ENCODE data around the gene DNAH10.

DNAH10 gene

DNA sequence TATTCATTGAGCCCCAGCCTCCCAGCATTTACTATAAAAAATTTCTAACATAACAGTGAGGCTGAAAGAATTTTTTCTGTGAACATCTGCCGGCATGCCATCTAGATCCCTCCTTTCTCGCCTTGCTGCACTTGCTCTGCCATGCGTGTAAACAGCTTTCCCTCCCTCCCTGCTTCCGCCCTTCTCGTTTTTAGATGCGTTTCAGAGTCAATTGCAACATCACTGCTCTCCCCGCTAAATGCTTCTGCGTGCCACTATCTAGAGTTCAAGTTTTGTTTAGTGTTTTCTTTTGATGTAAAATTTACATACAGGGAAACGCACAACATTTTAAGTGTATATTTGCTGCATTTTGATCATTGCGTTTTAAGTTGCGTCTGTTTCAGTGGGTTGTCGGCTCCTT, 126.9 kb downstream of the DNAH10 start:
- no peak for DNase-seq (ENCODE audit: low read depth)

DNA sequence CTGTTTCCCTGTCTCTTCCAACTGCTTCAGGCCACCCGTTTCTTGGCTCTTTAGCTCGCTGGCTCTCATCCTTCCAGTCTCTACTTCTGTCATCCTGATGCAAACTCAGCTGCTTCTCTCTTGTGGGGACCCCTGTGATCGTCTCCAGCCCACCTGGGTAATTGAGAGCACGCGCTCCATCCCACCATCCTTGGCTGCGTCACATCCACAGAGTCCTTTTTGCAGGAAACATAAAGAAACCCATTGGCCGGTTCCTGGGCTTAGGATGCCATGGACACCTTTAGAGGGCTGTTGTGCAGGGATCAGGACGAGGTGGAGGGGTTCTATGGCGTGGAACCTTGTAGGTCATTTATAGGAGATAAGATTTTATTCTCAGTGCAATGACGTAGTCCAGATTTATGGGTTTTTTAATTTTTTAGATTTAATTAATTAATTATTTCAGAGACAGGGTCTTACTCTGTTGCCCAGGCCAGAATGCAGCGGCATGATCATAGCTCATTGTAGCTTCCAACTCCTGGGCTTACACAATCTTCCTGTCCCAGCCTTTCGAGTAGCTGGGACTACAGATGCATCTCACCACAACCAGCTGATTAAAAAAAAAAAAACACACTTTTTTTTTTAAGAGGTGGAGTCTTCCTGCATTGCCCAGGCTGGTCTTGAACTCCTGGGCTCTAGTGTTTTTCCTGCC, 127.9 kb downstream of the DNAH10 start:
- no peak for DNase-seq (ENCODE audit: low read depth)

DNA sequence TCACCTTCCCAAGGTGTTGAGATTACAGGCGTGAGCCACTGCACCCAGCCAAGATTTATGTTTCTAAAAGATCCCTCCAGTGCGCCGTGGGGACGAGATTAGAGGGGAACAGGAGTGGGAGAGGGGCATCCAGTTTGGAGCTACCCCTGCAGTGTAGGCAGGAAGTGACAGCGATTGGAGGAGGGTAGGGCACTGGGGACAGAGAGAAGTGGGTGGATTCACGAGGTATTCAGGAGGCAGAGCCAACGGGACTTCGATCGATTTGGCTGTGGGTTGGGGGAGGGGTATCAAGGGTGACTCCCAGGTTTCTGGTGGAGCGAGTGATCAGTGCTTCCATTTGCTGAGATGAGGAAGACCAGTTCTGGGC, 128.4 kb downstream of the DNAH10 start:
- no peak for DNase-seq (ENCODE audit: low read depth)

DNA sequence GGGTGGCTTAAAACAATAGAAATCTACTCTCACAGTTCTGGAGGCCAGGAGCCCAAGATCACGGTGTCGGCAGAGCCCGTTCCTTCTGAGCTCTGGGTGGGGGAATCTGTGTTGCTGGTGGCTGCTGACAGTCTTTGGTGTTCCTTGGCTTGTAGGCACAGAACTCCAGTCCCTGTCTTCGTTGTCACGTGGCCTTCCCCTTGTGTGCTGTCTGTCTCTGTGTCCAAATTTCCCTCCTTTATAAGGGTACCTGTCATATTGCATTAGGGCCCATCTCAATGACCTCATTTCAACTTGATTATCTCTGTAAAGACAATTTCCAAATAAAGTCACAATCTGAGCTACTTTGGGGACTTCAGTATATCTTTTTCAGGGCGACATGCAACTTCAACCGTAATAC, 128.9 kb downstream of the DNAH10 start:
- no peak for DNase-seq (ENCODE audit: low read depth)

DNA sequence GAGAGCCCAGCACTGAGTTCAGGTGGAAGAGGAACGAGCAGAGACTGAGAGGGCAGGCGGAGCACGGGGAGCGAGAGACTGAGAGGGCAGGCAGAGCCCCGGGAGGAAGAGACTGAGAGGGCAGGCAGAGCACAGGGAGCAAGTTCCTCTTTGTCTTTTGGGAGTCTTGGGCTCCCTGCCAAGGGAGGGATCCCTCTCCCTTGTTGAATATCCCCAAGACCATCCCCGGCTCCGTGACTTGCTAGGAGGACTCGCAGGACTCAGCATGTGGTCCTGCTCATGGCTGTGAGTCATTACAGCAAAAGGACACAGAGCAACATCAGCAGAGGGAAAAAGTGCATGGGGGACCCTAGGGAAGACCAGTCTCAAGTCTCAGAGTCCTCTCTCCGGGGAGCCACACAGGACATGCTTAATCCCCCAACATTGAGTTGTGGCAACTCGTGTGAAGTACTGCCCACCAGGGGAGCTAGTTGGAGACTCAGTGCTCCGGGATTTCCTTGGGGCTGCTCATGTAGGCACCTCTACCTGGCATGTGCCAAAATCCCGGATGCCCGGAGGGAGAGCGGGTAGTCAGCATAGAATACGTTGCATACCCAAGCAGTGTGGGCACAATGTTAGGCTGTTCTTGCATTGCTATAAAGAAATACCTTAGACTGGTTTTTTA, 129.5 kb downstream of the DNAH10 start:
- DNase-seq (ENCODE audit: low read depth) = no peak

DNA sequence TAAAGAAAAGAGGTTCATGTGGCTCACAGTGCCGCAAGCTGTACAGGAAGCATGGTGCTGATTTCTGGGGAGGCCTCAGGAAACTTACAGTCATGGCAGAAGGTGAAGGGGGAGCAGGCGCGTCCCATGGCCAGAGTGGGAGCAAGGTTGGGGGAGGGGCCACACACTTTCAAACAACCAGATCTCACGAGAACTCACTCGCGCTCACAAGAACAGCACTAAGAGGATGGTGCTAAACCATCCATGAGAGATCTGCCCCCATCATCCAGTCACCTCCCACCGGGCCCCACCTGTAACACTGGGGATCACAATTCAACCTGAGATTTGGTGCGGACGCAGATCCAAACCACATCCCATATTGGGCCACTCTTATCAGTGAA, 130.1 kb downstream of the DNAH10 start:
- DNase-seq (ENCODE audit: low read depth) = no peak

- DNase-seq (ENCODE audit: low read depth) = no peak
Observed at GRCh38 chr12:123892853-123893252, 130.8 kb downstream of the DNAH10 start.

DNA sequence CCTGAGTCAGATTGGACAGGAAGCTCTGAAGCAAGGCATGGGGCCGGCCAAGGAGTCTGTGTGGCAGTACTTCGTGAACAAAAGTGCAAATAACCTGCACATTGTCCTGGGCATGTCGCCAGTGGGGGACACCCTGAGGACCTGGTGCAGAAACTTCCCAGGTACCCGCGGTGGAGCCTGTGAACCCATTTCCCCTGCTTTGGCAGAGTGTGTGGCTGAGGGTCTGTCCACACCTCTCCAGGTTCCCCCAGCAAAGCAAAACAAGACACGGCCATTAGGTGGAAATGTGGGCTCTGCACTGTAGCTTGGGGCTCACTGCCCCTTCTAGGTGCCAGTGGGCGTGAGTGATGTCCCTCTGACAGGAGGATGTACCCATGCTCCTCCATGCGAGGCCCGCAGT, 131.2 kb downstream of the DNAH10 start:
- DNase-seq (ENCODE audit: low read depth) = no peak

GRCh38 chr12:123894823-123895345, 132.8 kb downstream of the DNAH10 start:
- no peak for DNase-seq (ENCODE audit: low read depth)

DNA sequence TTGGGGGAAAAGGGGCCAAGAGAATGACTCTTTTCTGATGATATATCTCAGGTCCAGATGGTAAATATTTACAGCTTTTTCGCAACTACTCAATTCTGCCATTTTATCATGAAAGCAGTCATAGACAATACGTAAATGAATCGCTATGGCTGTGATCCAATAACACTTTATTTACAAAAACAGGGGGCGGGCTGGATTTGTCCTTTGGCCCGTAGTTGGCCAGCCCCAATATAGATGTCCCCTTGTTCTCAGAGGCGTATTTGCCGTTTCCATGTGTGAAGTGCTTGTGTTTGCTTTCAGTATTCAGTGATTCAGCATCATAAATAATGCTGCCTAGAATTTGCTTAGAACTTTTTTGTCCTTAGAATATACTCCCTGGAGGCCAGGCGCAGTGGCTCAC, 133.3 kb downstream of the DNAH10 start:
- DNase-seq (ENCODE audit: low read depth) = no peak

GRCh38 chr12:123896767-123897166, 134.7 kb downstream of the DNAH10 start:
- no peak for DNase-seq (ENCODE audit: low read depth)

GRCh38 chr12:123897221-123897620, 135.1 kb downstream of the DNAH10 start:
- DNase-seq (ENCODE audit: low read depth) = no peak

- DNase-seq (ENCODE audit: low read depth) = no peak
Observed at GRCh38 chr12:123898673-123899072, 136.6 kb downstream of the DNAH10 start.

- no peak for DNase-seq (ENCODE audit: low read depth)
Observed at GRCh38 chr12:123899368-123899767, 137.3 kb downstream of the DNAH10 start.

DNA sequence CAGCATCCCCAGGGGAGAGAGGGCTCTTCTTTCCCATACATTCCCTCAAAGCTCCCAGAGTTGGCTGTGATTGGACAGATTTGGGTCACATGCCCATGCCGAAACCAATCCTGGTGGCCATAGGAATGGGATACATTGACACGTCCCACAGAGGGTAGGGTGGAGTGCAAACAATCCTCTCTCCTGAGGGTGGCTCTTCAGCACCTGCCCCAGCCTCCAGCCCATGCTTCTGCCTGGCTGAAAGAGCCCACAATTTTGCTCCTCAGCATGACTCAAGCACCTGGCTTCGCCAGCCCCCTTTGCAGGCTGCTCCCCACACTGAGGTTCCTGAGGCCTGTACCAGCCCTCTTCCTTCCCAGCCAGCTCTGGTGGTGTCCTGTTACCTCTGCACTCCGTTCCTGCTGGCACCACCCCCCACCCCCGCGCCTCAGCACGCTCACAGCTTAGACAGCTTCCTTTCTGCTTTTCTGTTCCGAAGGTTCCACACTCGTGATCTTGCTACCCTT, 138.8 kb downstream of the DNAH10 start:
- DNase-seq (ENCODE audit: low read depth) = no peak

DNA sequence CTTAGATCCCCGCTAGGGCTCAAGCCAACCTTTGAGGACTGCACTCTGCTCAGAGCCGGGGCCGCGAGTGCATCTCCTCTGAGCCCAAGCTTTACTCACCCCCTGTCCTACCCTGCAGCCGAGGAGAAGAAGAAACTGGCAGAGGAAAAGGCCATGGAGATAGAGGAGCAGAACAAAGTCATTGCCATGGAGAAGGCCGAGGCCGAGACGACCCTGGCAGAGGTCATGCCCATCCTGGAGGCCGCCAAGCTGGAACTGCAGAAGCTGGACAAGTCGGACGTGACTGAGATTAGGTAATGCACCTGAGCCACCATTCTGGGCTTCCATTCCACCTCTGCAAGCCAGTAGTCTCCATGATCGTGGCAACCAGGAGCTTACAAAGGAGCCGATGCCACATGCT, 140.7 kb downstream of the DNAH10 start:
- no peak for DNase-seq (ENCODE audit: low read depth)

DNA sequence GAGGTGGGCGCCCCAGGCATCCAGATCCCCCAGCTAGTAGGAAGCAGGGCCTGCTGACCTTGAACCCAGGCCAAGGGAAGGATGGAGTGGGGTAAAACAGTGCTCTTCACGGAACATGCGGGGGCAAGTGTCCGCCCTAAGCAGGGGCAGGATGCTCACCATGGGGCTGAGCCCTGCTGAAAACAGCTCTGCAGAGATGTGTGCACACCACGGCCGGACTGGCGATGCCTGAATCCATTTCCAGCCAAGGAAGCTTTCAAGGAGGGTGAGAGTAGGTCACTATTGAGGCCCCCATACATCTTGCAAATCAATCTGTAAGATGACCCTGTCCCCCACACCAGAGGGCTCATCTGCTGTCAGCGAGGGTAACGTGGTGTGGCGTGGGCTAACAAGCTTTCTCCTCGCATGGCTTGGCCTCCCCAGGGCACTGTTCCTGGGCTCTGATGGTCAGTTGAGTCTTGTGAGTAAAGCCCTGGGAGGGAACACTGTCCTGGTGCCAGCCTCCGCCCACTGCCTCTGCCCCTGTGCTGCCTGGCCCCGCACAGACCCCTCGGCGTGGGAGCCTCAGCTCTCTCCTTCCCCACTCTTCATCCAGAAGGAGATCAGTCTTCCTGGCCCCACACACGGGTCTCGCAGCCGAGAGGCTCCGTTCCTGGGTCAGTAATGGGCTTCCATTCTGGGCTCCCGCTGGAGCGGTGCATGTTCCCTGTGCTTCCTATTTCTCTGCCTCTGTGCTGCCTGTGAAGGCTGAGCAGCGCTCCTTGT, 141.4 kb downstream of the DNAH10 start:
- DNase-seq (ENCODE audit: low read depth) = no peak

GRCh38 chr12:123905319-123905925, 143.3 kb downstream of the DNAH10 start:
- DNase-seq (ENCODE audit: low read depth) = peak; percentile 59

DNA sequence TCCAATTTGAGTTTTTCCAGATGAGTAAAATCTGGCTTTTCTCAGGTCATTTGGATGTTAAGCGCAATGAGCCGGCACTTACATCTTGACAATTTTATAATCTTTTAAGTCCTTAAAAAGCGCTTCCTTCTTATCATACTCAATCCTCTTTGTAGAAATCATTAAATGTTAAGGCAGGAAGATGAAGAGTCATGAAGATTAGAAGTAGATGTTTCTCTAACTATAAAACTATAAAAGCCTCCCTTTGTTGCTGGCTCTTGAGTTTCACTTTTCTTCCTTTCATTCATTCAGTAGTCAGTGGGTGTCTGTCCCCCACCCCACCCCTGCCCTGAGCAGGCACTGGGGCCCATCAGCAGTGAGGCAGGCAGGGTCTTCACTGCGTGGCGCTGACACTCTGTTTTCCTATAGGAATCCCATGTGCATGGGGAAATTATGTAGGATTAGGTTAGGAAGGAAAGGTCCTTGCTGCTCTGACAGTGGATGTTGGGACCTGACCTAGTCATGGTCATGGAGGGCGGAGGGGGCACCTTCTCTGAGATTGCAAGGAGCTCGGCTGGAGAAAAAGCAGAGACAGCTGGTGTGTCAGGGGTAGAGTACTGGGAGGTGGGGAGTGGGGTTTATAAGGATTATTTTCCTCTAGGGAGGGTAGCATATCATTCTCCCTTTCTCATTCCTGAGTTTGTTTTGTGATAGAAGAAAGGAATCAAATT, 144.8 kb downstream of the DNAH10 start:
- no peak for DNase-seq (ENCODE audit: low read depth)

DNA sequence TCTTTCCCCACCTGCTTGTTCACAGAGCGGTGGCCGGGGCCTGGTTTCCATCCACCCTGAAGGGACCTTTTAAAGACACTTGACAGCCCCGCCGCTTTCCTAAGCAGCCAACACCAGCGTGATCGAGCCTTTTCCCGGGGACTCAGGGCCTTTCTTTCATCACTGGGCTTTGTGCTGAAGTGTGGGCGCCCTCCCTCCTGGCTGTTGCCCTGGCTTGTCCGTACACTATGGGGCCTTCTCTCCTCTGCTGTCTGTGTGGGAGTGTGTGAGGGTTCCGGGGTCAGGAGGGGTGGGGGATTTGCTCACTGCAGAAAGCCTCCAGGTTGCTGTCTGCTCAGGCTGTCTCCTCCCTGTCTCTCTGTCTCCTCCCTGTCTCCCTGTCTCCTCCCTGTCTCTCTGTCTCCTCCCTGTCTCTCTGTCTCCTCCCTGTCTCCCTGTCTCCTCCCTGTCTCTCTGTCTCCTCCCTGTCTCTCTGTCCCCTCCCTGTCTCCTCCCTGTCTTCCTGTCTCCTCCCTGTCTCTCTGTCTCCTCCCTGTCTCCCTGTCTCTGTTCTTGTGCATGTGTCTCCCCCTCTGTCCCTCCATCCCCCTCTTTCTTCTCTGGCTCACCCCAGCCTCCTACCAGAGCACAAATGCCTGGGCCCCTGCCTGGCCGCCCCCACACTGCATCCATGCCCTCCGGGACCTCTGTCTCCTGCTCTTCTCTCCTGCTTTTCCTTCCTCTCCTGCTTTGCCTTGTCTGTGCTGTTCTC, 145.8 kb downstream of the DNAH10 start:
- no peak for DNase-seq (ENCODE audit: low read depth)

Data from activated gamma-delta T cell treated with anti-CD3 and anti-CD28 coated beads, Interleukin-2, amount 50 U/mL, for 16 hours (primary cell).